ENCODE measurements around the gene LRP1-AS.

The LRP1-AS gene

GRCh38 chr12:57146961-57147944 is at the start of gene LRP1-AS:
Gene LRP1-AS (minus strand): TSS chr12:57147619.
- H3K9ac ChIP-seq (ENCODE audit: low read length), result no peak within 1 kb of the TSS
- H3K27me3 ChIP-seq (ENCODE audit: control insufficient read depth, insufficient read depth, low read length), result no peaks in the 10 kb centered on the region
- H3K4me3 ChIP-seq (ENCODE audit: low read depth, low read length), result no peak within 1 kb of the TSS
- no peaks in the 10 kb centered on the region for H3K9me3 ChIP-seq (ENCODE audit: control insufficient read depth, insufficient read depth, low read depth, low read length)
- peaks cover 28% of the 10 kb centered on the region; the same call in 1 of the 2 replicates for H3K4me1 ChIP-seq (ENCODE audit: control insufficient read depth, insufficient read depth, low read length)
- H3K36me3 ChIP-seq (ENCODE audit: control insufficient read depth, insufficient read depth, low read length), result peaks cover 87% of the 10 kb centered on the region
- no peak within 1 kb of the TSS for H3K27ac ChIP-seq (ENCODE audit: low read depth, low read length)

- no peaks in the 10 kb centered on the region for H3K27me3 ChIP-seq (ENCODE audit: control insufficient read depth, insufficient read depth, low read length)
- no peaks in the 10 kb centered on the region for H3K4me1 ChIP-seq (ENCODE audit: control insufficient read depth, insufficient read depth, low read length)
- H3K36me3 ChIP-seq (ENCODE audit: control insufficient read depth, insufficient read depth, low read length), result peaks cover 100% of the 10 kb centered on the region
Measured at GRCh38 chr12:57196956-57197355, 49.5 kb upstream of the LRP1-AS start.

DNA sequence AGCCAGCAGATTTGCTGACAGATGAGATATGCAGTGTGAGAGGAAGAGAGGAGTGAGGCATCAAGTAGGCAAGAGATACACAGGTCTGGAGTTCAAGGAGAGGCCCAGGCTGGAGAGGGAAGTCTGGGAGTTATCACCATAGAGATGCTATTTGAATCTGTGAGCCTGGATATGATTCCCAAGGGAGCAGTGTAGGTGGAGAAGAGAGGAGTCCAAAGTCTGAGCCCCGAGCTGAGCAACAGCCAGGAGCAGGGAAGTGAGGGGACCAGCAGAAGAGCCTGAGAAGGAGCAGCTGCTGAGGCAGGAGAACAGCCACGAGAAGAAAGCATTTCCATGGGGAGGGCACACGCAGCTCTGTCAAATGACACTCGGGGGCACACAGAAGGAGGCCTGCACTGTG is 49.0 kb upstream of the LRP1-AS start:
- Histone ChIP-seq H3K27ac (ENCODE audit: low read depth, low read length) (no peak overlapping the region), H3K36me3 (ENCODE audit: control insufficient read depth, insufficient read depth, low read length) (peaks cover 100% of the 10 kb centered on the region), H3K4me3 (ENCODE audit: low read depth, low read length) (no peak overlapping the region), H3K9ac (ENCODE audit: low read length) (no peak overlapping the region), H3K4me1 (ENCODE audit: control insufficient read depth, insufficient read depth, low read length) (no peaks in the 10 kb centered on the region), H3K27me3 (ENCODE audit: control insufficient read depth, insufficient read depth, low read length) (no peaks in the 10 kb centered on the region), H3K9me3 (ENCODE audit: control insufficient read depth, insufficient read depth, low read depth, low read length) (no peaks in the 10 kb centered on the region)

More at GRCh38 chr12:57196956-57197355, 49.5 kb upstream of the LRP1-AS start:
- Histone ChIP-seq H3K9me3 (ENCODE audit: control insufficient read depth, insufficient read depth, low read depth, low read length) (no peaks in the 10 kb centered on the region), H3K9ac (ENCODE audit: low read length) (no peak overlapping the region), H3K4me3 (ENCODE audit: low read depth, low read length) (no peak overlapping the region), H3K27ac (ENCODE audit: low read depth, low read length) (no peak overlapping the region)

DNA sequence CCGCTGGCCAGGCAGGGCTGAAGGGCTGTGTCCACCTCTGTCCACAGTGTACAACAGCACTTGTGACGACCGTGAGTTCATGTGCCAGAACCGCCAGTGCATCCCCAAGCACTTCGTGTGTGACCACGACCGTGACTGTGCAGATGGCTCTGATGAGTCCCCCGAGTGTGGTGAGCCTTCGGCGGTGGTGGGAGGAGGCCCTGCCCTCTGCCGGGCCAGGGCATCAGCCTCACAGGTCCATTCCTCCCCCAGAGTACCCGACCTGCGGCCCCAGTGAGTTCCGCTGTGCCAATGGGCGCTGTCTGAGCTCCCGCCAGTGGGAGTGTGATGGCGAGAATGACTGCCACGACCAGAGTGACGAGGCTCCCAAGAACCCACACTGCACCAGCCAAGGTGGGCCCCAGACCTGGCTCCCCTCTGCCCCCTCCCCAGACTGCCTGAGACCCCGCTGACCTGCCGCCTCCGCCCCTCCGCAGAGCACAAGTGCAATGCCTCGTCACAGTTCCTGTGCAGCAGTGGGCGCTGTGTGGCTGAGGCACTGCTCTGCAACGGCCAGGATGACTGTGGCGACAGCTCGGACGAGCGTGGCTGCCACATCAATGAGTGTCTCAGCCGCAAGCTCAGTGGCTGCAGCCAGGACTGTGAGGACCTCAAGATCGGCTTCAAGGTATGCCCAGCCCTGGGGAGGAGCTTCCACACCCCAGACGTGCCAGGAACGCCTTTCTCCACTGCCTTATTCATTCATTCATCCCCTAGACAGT is 48.4 kb upstream of the LRP1-AS start:
- Histone ChIP-seq H3K9ac (ENCODE audit: low read length) (no peak overlapping the region), H3K27me3 (ENCODE audit: control insufficient read depth, insufficient read depth, low read length) (no peaks in the 10 kb centered on the region), H3K36me3 (ENCODE audit: control insufficient read depth, insufficient read depth, low read length) (peaks cover 100% of the 10 kb centered on the region)

GRCh38 chr12:57195186-57195585 is 47.8 kb upstream of the LRP1-AS start:
- Histone ChIP-seq H3K27ac (ENCODE audit: low read depth, low read length) (no peak overlapping the region), H3K4me3 (ENCODE audit: low read depth, low read length) (no peak overlapping the region), H3K36me3 (ENCODE audit: control insufficient read depth, insufficient read depth, low read length) (peaks cover 100% of the 10 kb centered on the region), H3K9me3 (ENCODE audit: control insufficient read depth, insufficient read depth, low read depth, low read length) (no peaks in the 10 kb centered on the region), H3K9ac (ENCODE audit: low read length) (no peak overlapping the region), H3K4me1 (ENCODE audit: control insufficient read depth, insufficient read depth, low read length) (no peaks in the 10 kb centered on the region), H3K27me3 (ENCODE audit: control insufficient read depth, insufficient read depth, low read length) (no peaks in the 10 kb centered on the region)

More for the DNA sequence above, 48.4 kb upstream of the LRP1-AS start:
- Histone ChIP-seq H3K4me3 (ENCODE audit: low read depth, low read length) (no peak overlapping the region), H3K9me3 (ENCODE audit: control insufficient read depth, insufficient read depth, low read depth, low read length) (no peaks in the 10 kb centered on the region), H3K4me1 (ENCODE audit: control insufficient read depth, insufficient read depth, low read length) (no peaks in the 10 kb centered on the region), H3K27ac (ENCODE audit: low read depth, low read length) (no peak overlapping the region)

DNA sequence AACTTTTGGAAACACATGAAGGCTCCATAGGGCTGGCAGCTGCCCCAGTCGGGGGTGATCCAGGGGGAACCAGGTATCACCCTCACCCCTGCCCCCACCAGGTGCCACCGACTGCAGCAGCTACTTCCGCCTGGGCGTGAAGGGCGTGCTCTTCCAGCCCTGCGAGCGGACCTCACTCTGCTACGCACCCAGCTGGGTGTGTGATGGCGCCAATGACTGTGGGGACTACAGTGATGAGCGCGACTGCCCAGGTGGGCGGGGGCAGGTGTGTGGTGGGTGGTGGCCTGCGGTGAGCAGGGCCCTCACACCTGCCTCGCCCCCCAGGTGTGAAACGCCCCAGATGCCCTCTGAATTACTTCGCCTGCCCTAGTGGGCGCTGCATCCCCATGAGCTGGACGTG is 46.8 kb upstream of the LRP1-AS start:
- Histone ChIP-seq H3K27ac (ENCODE audit: low read depth, low read length) (no peak overlapping the region), H3K9me3 (ENCODE audit: control insufficient read depth, insufficient read depth, low read depth, low read length) (no peaks in the 10 kb centered on the region), H3K27me3 (ENCODE audit: control insufficient read depth, insufficient read depth, low read length) (no peaks in the 10 kb centered on the region), H3K36me3 (ENCODE audit: control insufficient read depth, insufficient read depth, low read length) (peaks cover 100% of the 10 kb centered on the region), H3K4me1 (ENCODE audit: control insufficient read depth, insufficient read depth, low read length) (no peaks in the 10 kb centered on the region), H3K9ac (ENCODE audit: low read length) (no peak overlapping the region), H3K4me3 (ENCODE audit: low read depth, low read length) (no peak overlapping the region)

DNA sequence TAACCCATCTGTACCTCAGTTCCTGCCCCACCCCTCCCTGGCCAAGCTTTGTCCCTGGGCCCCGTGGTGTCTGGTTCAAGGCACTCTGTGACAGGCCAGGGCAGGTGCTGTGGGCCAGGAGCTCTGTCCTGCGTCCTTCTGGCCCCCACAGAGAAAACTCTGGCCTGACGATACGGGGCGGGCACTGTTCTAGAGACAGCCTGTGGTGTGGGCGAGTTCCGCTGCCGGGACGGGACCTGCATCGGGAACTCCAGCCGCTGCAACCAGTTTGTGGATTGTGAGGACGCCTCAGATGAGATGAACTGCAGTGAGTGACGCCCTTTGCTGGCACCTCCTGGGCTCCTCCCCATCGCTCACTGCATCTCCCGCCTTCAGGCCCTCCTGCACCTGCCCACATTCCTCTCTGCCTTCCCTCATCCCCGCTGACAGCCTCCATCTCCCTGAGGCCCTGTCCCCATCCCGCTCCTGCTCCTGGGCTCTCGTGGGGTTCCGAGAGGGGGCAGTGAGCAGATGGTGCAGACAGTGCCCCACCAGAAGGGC is 46.4 kb upstream of the LRP1-AS start:
- Histone ChIP-seq H3K27me3 (ENCODE audit: control insufficient read depth, insufficient read depth, low read length) (no peaks in the 10 kb centered on the region), H3K36me3 (ENCODE audit: control insufficient read depth, insufficient read depth, low read length) (peaks cover 100% of the 10 kb centered on the region), H3K4me3 (ENCODE audit: low read depth, low read length) (no peak overlapping the region), H3K27ac (ENCODE audit: low read depth, low read length) (no peak overlapping the region), H3K9me3 (ENCODE audit: control insufficient read depth, insufficient read depth, low read depth, low read length) (no peaks in the 10 kb centered on the region), H3K9ac (ENCODE audit: low read length) (no peak overlapping the region), H3K4me1 (ENCODE audit: control insufficient read depth, insufficient read depth, low read length) (no peaks in the 10 kb centered on the region)

DNA sequence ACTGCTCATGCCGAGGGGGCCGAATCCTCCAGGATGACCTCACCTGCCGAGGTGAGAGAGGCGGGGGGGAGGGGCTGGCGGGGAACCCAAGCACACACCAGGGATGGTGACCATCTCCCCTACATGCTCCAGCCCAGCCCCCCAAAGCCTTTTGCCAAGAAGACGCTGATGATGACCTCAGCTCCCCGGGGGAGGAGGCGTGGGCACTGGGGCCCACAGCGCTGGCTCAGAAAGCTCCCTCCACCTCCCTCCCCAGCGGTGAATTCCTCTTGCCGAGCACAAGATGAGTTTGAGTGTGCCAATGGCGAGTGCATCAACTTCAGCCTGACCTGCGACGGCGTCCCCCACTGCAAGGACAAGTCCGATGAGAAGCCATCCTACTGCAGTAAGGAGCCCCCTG is 45.5 kb upstream of the LRP1-AS start:
- Histone ChIP-seq H3K27ac (ENCODE audit: low read depth, low read length) (no peak overlapping the region), H3K4me1 (ENCODE audit: control insufficient read depth, insufficient read depth, low read length) (no peaks in the 10 kb centered on the region), H3K9ac (ENCODE audit: low read length) (no peak overlapping the region), H3K4me3 (ENCODE audit: low read depth, low read length) (no peak overlapping the region), H3K36me3 (ENCODE audit: control insufficient read depth, insufficient read depth, low read length) (peaks cover 100% of the 10 kb centered on the region), H3K9me3 (ENCODE audit: control insufficient read depth, insufficient read depth, low read depth, low read length) (no peaks in the 10 kb centered on the region), H3K27me3 (ENCODE audit: control insufficient read depth, insufficient read depth, low read length) (no peaks in the 10 kb centered on the region)

- Histone ChIP-seq H3K9ac (ENCODE audit: low read length) (no peak overlapping the region), H3K27me3 (ENCODE audit: control insufficient read depth, insufficient read depth, low read length) (no peaks in the 10 kb centered on the region), H3K9me3 (ENCODE audit: control insufficient read depth, insufficient read depth, low read depth, low read length) (no peaks in the 10 kb centered on the region), H3K4me3 (ENCODE audit: low read depth, low read length) (no peak overlapping the region), H3K36me3 (ENCODE audit: control insufficient read depth, insufficient read depth, low read length) (peaks cover 100% of the 10 kb centered on the region), H3K4me1 (ENCODE audit: control insufficient read depth, insufficient read depth, low read length) (no peaks in the 10 kb centered on the region), H3K27ac (ENCODE audit: low read depth, low read length) (no peak overlapping the region)
Measured at GRCh38 chr12:57191410-57191809, 44.0 kb upstream of the LRP1-AS start.

DNA sequence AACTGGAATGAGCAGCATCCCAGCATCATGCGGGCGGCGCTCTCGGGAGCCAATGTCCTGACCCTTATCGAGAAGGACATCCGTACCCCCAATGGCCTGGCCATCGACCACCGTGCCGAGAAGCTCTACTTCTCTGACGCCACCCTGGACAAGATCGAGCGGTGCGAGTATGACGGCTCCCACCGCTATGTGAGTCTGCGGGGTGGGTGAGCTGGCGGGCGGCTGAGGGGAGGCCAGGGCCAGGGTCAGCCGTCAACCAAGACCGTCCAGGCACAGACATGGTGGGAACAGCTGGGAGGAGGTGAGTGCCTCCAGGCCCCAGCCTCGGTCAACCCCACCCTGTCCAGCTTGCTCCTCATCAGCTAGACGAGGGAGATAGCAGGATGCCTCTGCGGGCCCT is 43.4 kb upstream of the LRP1-AS start:
- Histone ChIP-seq H3K27ac (ENCODE audit: low read depth, low read length) (no peak overlapping the region), H3K36me3 (ENCODE audit: control insufficient read depth, insufficient read depth, low read length) (peaks cover 100% of the 10 kb centered on the region), H3K27me3 (ENCODE audit: control insufficient read depth, insufficient read depth, low read length) (no peaks in the 10 kb centered on the region), H3K4me3 (ENCODE audit: low read depth, low read length) (no peak overlapping the region), H3K9ac (ENCODE audit: low read length) (no peak overlapping the region), H3K9me3 (ENCODE audit: control insufficient read depth, insufficient read depth, low read depth, low read length) (no peaks in the 10 kb centered on the region), H3K4me1 (ENCODE audit: control insufficient read depth, insufficient read depth, low read length) (no peaks in the 10 kb centered on the region)

DNA sequence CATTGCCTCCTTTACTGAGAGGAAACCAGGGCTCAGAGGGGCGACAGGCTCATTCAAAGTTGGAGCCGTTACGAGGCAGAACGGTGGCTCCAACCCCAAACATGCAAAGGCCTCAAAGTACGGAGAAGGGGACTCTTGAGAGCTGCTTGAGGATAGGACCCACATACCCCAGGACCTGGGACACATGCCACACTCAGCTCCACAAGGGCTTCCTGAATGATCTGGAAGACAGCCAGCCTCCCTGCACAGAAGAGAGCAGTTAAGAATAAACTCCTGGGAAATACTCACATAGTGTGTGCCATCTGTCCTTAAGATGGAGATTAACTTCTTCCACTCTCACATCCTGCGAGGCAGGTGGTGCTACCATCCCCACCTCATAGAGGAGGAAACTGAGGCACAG is 42.6 kb upstream of the LRP1-AS start:
- H3K4me3 ChIP-seq (ENCODE audit: low read depth, low read length), result no peak overlapping the region
- no peak overlapping the region for H3K9ac ChIP-seq (ENCODE audit: low read length)
- H3K4me1 ChIP-seq (ENCODE audit: control insufficient read depth, insufficient read depth, low read length), result no peaks in the 10 kb centered on the region
- H3K27me3 ChIP-seq (ENCODE audit: control insufficient read depth, insufficient read depth, low read length), result no peaks in the 10 kb centered on the region
- no peaks in the 10 kb centered on the region for H3K9me3 ChIP-seq (ENCODE audit: control insufficient read depth, insufficient read depth, low read depth, low read length)
- no peak overlapping the region for H3K27ac ChIP-seq (ENCODE audit: low read depth, low read length)
- H3K36me3 ChIP-seq (ENCODE audit: control insufficient read depth, insufficient read depth, low read length), result peaks cover 100% of the 10 kb centered on the region
